Natural killer cell (primary cell): ENCODE results near the gene APOL6. TPM values are rescaled to one million over a fixed set of nuclear protein-coding genes. Genes with fewer than 3 reads are reported as not detected.

Experiments used
- ATAC-seq, 3 donors: fragments of 150-1000 bp in 2 of 3; fragments of 200-7000 bp in 1 of 3; cut with Tn5 transposase; 1 replicate in 1 of 3; 2 replicates in 2 of 3; pipeline ENCODE4 v1.10.0; 2021; ENCODE audit warnings: mild to moderate bottlenecking in 2 of 3, moderate library complexity in 2 of 3
- DNase-seq, 2 donors: peaks; one replicate each; pipeline versions ENCODE4 v3.0.0 to v3.0.0-alpha.2; 2013 to 2021; ENCODE audit warnings: mixed read lengths in 1 of 2
- H3K27ac ChIP-seq: one replicate; pipeline ENCODE4 v1.5.1; 2013; ENCODE audit warnings: mild to moderate bottlenecking, low read length
- H3K27me3 ChIP-seq: one replicate; pipeline ENCODE4 v1.6.1; 2013; ENCODE audit warnings: low read length; ENCODE audit not compliant: control insufficient read depth, insufficient read depth
- H3K36me3 ChIP-seq: one replicate; pipeline ENCODE4 v1.6.1; 2013; ENCODE audit warnings: low read length; ENCODE audit not compliant: control insufficient read depth, insufficient read depth
- H3K4me1 ChIP-seq: one replicate; pipeline ENCODE4 v1.6.1; 2013; ENCODE audit warnings: low read length; ENCODE audit not compliant: control insufficient read depth, insufficient read depth
- H3K4me3 ChIP-seq: one replicate; pipeline ENCODE4 v1.5.1; 2013; ENCODE audit warnings: low read length
- H3K9me3 ChIP-seq: one replicate; pipeline ENCODE4 v1.6.1; 2013; ENCODE audit warnings: low read length; ENCODE audit not compliant: control insufficient read depth, insufficient read depth
- H3K27ac Mint-ChIP-seq, 2 donors: one replicate each; pipeline ENCODE4 v1.8.0; 2022; ENCODE audit warnings: mild to moderate bottlenecking in 2 of 2, mixed read lengths in 2 of 2, moderate library complexity in 1 of 2
- H3K27me3 Mint-ChIP-seq, 2 donors: one replicate each; pipeline ENCODE4 v1.8.0; 2022; ENCODE audit warnings: low read depth in 2 of 2, mixed read lengths in 2 of 2
- H3K36me3 Mint-ChIP-seq: one replicate; pipeline ENCODE4 v1.8.0; 2022; ENCODE audit warnings: mixed read lengths
- H3K4me1 Mint-ChIP-seq, 2 donors: one replicate each; pipeline ENCODE4 v1.8.0; 2022; ENCODE audit warnings: mixed read lengths in 2 of 2
- H3K4me3 Mint-ChIP-seq: one replicate; pipeline ENCODE4 v1.8.0; 2022; ENCODE audit warnings: mild to moderate bottlenecking, moderate library complexity, mixed read lengths
- H3K9me3 Mint-ChIP-seq, 2 donors: one replicate each; pipeline ENCODE4 v1.8.0; 2022; ENCODE audit warnings: mixed read lengths in 2 of 2
- CTCF ChIP-seq: fragments of 200-600 bp; IDR thresholded peaks from one replicate; pipeline ENCODE4 v1.8.0; 2022; ENCODE audit warnings: antibody characterized with exemption
- WGBS: methylation state at CpG from one replicate; pipeline ENCODE4 v1.1.7; 2013; ENCODE audit warnings: missing lambda C conversion rate; ENCODE audit not compliant: insufficient coverage; 5-methylcytosine and 5-hydroxymethylcytosine counted together
- intact Hi-C: fragments of 100-400 bp; cut with micrococcal nuclease; formaldehyde crosslinking; loops from one replicate; pipeline ENCODE4 v1.14.2; 2022
- total RNA-seq, 4 donors: library from RNA; stranded (reverse); fragments of 120-200 nt in 1 of 4; gene quantifications; one replicate each; pipeline versions ENCODE4 v1.2.3 to v1.2.4, GENCODE V29; 2013 to 2022

APOL6 gene
- total RNA-seq, 3 donors from 2014 or later (not counting 1 experiment from before 2014, with no cell fraction given), result 116 to 138 (median 122) TPM

GRCh38 chr22:35633520-35633919 is 14.7 kb upstream of the APOL6 start:
- TF ChIP-seq CTCF, result no peak
- H3K4me1 ChIP-seq, result peaks cover 12% of the 10 kb centered on the region
- H3K27me3 Mint-ChIP-seq, result peaks cover 0 to 5% of the 10 kb centered on the region in 2 donors
- H3K4me3 ChIP-seq, result no peak overlapping the region
- intact Hi-C loops, result no loop called here
- peaks cover 7 to 24% of the 10 kb centered on the region in 2 donors for H3K4me1 Mint-ChIP-seq
- H3K27ac Mint-ChIP-seq, result peak overlapping the region in 1 of 2 donors; percentile 19
- no peaks in the 10 kb centered on the region for H3K9me3 ChIP-seq
- ATAC-seq (no peak), DNase-seq (no peak)
- no peaks in the 10 kb centered on the region for H3K36me3 ChIP-seq
- WGBS, result 96% methylated on average over 18 of the region's 18 CpGs
- no peaks in the 10 kb centered on the region for H3K36me3 Mint-ChIP-seq
- no peak overlapping the region for H3K4me3 Mint-ChIP-seq
- no peaks in the 10 kb centered on the region for H3K9me3 Mint-ChIP-seq
- H3K27ac ChIP-seq, result no peak overlapping the region
- H3K27me3 ChIP-seq, result no peaks in the 10 kb centered on the region

- Mint-ChIP-seq H3K27me3 (peaks cover 0 to 8% of the 10 kb centered on the region in 2 donors), H3K27ac (no peak overlapping the region), H3K4me1 (peaks cover 7 to 22% of the 10 kb centered on the region in 2 donors), H3K36me3 (no peaks in the 10 kb centered on the region), H3K4me3 (no peak overlapping the region), H3K9me3 (no peaks in the 10 kb centered on the region)
- Histone ChIP-seq H3K4me1 (peaks cover 12% of the 10 kb centered on the region), H3K27ac (no peak overlapping the region), H3K27me3 (no peaks in the 10 kb centered on the region), H3K36me3 (no peaks in the 10 kb centered on the region), H3K4me3 (no peak overlapping the region), H3K9me3 (no peaks in the 10 kb centered on the region)
- no peak for TF ChIP-seq CTCF
- ATAC-seq (no peak), DNase-seq (no peak)
- intact Hi-C loops, result no loop called here
- WGBS, result 68% methylated on average over 5 of the region's 5 CpGs
Observed at GRCh38 chr22:35634015-35634414, 14.2 kb upstream of the APOL6 start.

- no peak overlapping the region for H3K4me3 ChIP-seq
- peaks cover 4% of the 10 kb centered on the region for H3K4me1 ChIP-seq
- no peak for DNase-seq
- no peak overlapping the region for H3K27ac ChIP-seq
- intact Hi-C loops, result no loop called here
- Mint-ChIP-seq H3K4me3 (no peak overlapping the region), H3K9me3 (no peaks in the 10 kb centered on the region), H3K27me3 (peaks cover 0 to 8% of the 10 kb centered on the region in 2 donors), H3K36me3 (no peaks in the 10 kb centered on the region), H3K27ac (no peak overlapping the region), H3K4me1 (peaks cover 0 to 13% of the 10 kb centered on the region in 2 donors)
- no peaks in the 10 kb centered on the region for H3K36me3 ChIP-seq
- ATAC-seq, result no peak
- no peak for TF ChIP-seq CTCF
- H3K27me3 ChIP-seq, result no peaks in the 10 kb centered on the region
- no peaks in the 10 kb centered on the region for H3K9me3 ChIP-seq
- WGBS, result 90% methylated on average over 2 of the region's 3 CpGs
Observed at GRCh38 chr22:35634943-35635540, 13.2 kb upstream of the APOL6 start.

GRCh38 chr22:35637254-35637653 is 11.0 kb upstream of the APOL6 start:
- H3K36me3 Mint-ChIP-seq, result no peaks in the 10 kb centered on the region
- H3K4me3 Mint-ChIP-seq, result no peak overlapping the region
- H3K27me3 Mint-ChIP-seq, result peaks cover 0 to 8% of the 10 kb centered on the region in 2 donors
- H3K9me3 ChIP-seq, result no peaks in the 10 kb centered on the region
- WGBS, result 88% methylated on average over 5 of the region's 5 CpGs
- DNase-seq (no peak), ATAC-seq (no peak)
- H3K4me1 ChIP-seq, result no peaks in the 10 kb centered on the region
- intact Hi-C loops, result no loop called here
- no peaks in the 10 kb centered on the region for H3K27me3 ChIP-seq
- no peaks in the 10 kb centered on the region for H3K36me3 ChIP-seq
- H3K4me3 ChIP-seq, result no peak overlapping the region
- peaks cover 0 to 12% of the 10 kb centered on the region in 2 donors for H3K4me1 Mint-ChIP-seq
- no peaks in the 10 kb centered on the region for H3K9me3 Mint-ChIP-seq
- no peak for TF ChIP-seq CTCF
- H3K27ac Mint-ChIP-seq, result no peak overlapping the region
- no peak overlapping the region for H3K27ac ChIP-seq
